OCI-LY3 (cell line): ENCODE results near the gene EPB41L4A.
"Not testable (repeated sequence)": the region's sequence is repeated elsewhere in the genome, so short reads cannot be mapped to it uniquely, and the experiment has no call there.

Experiments
- H2AFZ ChIP-seq: fragments of 200-600, 300-600 bp; shearing (Covaris generic); 2 replicates; pipeline ENCODE4 v1.6.0; 2014; ENCODE audit warnings: antibody characterized with exemption, low read depth, low read length
- H3K27ac ChIP-seq: fragments of 200-600, 300-600 bp; sonication (generic); 2 replicates; pipeline ENCODE4 v1.5.1; 2014; ENCODE audit warnings: mild to moderate bottlenecking, low read length, moderate library complexity, mixed read lengths
- H3K27me3 ChIP-seq: fragments of 200-600, 300-600 bp; sonication (generic); 2 replicates; pipeline ENCODE4 v1.6.1; 2014; ENCODE audit warnings: low read depth, low read length, mixed read lengths
- H3K36me3 ChIP-seq: fragments of 200-600, 300-600 bp; sonication (generic); replicated peaks from 2 replicates; pipeline ENCODE3; 2014; ENCODE audit warnings: low read depth, low read length, mixed read lengths
- H3K4me1 ChIP-seq: fragments of 300-600, 200-600 bp; sonication (generic); 2 replicates; pipeline ENCODE4 v1.6.1; 2014; ENCODE audit warnings: low read length, mixed read lengths
- H3K4me2 ChIP-seq: fragments of 200-600, 300-600 bp; sonication (generic); 2 replicates; pipeline ENCODE4 v1.6.1; 2014; ENCODE audit warnings: low read length, mixed read lengths
- H3K4me3 ChIP-seq: fragments of 300-600, 200-600 bp; sonication (generic); 2 replicates; pipeline ENCODE4 v1.5.1; 2014; ENCODE audit warnings: antibody characterized with exemption, mild to moderate bottlenecking, low read length, moderate library complexity
- H3K79me2 ChIP-seq: fragments of 300-600, 200-600 bp; shearing (Covaris generic); 2 replicates; pipeline ENCODE4 v1.6.1; 2014; ENCODE audit warnings: mild to moderate bottlenecking, low read length, mixed read lengths
- H3K9ac ChIP-seq: fragments of 300-600, 200-600 bp; shearing (Covaris generic); 2 replicates; pipeline ENCODE4 v1.6.0; 2014; ENCODE audit warnings: mild to moderate bottlenecking, low read length, moderate library complexity
- H3K9me3 ChIP-seq: fragments of 200-600, 300-600 bp; shearing (Covaris generic); 2 replicates; pipeline ENCODE4 v1.6.1; 2014; ENCODE audit warnings: low read length, mixed read lengths; ENCODE audit not compliant: insufficient read depth
- H4K20me1 ChIP-seq: fragments of 200-600, 300-600 bp; sonication (generic); 2 replicates; pipeline ENCODE4 v1.6.1; 2016; ENCODE audit warnings: low read length, mixed read lengths; ENCODE audit not compliant: insufficient read depth
- EZH2phosphoT487 ChIP-seq: fragments of 200-600 bp; shearing (Covaris generic); IDR thresholded peaks from 2 replicates; pipeline ENCODE4 v1.6.1; 2018; ENCODE audit warnings: antibody characterized with exemption, mixed run types, low read depth
- TF ChIP-seq, protein P1 (sequence below): fragments of 200-600, 300-600 bp; sonication (generic); IDR thresholded peaks from 2 replicates; pipeline ENCODE4 v1.5.1; 2014; ENCODE audit warnings: antibody characterized with exemption, low read length, low read depth

EPB41L4A gene

GRCh38 chr5:112419164-112419985 is at the start of gene EPB41L4A:
Gene EPB41L4A, minus strand, starts transcription at chr5:112419277. Its CDS starts 238 bp downstream, at chr5:112419039.
- peak within 1 kb of the TSS; percentile 74 for H3K9ac ChIP-seq
- H3K27ac ChIP-seq, result no peak within 1 kb of the TSS
- peaks cover 5% of the 10 kb centered on the region for H3K27me3 ChIP-seq
- no peak for TF ChIP-seq EZH2phosphoT487
- TF ChIP-seq, protein P1, sequence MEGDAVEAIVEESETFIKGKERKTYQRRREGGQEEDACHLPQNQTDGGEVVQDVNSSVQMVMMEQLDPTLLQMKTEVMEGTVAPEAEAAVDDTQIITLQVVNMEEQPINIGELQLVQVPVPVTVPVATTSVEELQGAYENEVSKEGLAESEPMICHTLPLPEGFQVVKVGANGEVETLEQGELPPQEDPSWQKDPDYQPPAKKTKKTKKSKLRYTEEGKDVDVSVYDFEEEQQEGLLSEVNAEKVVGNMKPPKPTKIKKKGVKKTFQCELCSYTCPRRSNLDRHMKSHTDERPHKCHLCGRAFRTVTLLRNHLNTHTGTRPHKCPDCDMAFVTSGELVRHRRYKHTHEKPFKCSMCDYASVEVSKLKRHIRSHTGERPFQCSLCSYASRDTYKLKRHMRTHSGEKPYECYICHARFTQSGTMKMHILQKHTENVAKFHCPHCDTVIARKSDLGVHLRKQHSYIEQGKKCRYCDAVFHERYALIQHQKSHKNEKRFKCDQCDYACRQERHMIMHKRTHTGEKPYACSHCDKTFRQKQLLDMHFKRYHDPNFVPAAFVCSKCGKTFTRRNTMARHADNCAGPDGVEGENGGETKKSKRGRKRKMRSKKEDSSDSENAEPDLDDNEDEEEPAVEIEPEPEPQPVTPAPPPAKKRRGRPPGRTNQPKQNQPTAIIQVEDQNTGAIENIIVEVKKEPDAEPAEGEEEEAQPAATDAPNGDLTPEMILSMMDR, result no peak
- H3K79me2 ChIP-seq, result no peaks in the 10 kb centered on the region
- no peaks in the 10 kb centered on the region for H4K20me1 ChIP-seq
- H3K9me3 ChIP-seq, result no peaks in the 10 kb centered on the region
- no peaks in the 10 kb centered on the region for H3K4me1 ChIP-seq
- H3K4me3 ChIP-seq, result peak within 1 kb of the TSS; percentile 98
- H3K4me2 ChIP-seq, result peak within 1 kb of the TSS; percentile 78
- peak within 1 kb of the TSS; percentile 97 for H2AFZ ChIP-seq
- H3K36me3 ChIP-seq, result no peaks in the 10 kb centered on the region

DNA sequence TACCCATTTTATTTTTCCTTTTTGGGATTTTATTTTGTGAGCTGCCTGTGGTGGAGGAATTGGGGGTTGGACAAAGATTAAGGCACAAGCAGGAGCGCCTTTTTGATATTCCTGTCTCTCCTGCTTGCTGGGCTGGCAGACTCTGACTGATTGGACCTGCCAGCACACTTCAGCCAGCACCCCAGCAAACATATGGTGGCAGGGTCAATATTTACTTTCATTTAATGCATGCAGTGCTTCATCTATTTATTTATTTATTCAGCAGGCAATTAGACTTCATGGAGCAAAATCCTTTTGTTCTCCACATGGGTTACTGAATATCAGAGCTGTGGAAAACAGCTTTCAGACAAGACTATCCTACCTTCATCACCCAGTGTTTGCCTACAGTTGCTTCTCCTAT is 48.4 kb upstream of the EPB41L4A start:
- Histone ChIP-seq H3K79me2 (no peaks in the 10 kb centered on the region), H3K27me3 (no peaks in the 10 kb centered on the region), H4K20me1 (no peaks in the 10 kb centered on the region), H3K9ac (no peak overlapping the region), H3K4me3 (no peak overlapping the region), H3K27ac (no peak overlapping the region), H3K4me1 (no peaks in the 10 kb centered on the region), H3K4me2 (no peak overlapping the region), H3K36me3 (no peaks in the 10 kb centered on the region), H3K9me3 (no peaks in the 10 kb centered on the region), H2AFZ (no peak overlapping the region)
- TF ChIP-seq, protein P1, result no peak
- no peak for TF ChIP-seq EZH2phosphoT487

DNA sequence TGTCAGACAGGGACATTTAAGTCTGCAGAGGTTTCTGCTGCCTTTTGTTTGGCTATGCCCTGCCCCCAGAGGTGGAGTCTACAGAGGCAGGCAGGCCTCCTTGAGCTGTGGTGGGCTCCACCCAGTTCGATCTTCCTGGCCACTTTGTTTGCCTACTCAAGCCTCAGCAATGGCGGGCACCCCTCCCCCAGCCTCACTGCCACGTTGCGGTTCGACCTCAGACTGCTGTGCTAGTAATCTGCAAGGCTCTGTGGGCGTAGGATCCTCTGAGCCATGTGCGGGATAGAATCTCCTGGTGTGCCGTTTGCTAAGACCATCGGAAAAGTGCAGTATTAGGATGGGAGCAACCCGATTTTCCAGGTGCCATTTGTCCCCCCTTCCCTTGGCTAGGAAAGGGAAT is 47.2 kb upstream of the EPB41L4A start:
- H3K4me3 ChIP-seq, H3K9ac ChIP-seq, H3K27ac ChIP-seq, H3K36me3 ChIP-seq, H4K20me1 ChIP-seq, H3K4me1 ChIP-seq, H3K4me2 ChIP-seq, H3K27me3 ChIP-seq, H3K9me3 ChIP-seq, H3K79me2 ChIP-seq, H2AFZ ChIP-seq: not testable (repeated sequence)

DNA sequence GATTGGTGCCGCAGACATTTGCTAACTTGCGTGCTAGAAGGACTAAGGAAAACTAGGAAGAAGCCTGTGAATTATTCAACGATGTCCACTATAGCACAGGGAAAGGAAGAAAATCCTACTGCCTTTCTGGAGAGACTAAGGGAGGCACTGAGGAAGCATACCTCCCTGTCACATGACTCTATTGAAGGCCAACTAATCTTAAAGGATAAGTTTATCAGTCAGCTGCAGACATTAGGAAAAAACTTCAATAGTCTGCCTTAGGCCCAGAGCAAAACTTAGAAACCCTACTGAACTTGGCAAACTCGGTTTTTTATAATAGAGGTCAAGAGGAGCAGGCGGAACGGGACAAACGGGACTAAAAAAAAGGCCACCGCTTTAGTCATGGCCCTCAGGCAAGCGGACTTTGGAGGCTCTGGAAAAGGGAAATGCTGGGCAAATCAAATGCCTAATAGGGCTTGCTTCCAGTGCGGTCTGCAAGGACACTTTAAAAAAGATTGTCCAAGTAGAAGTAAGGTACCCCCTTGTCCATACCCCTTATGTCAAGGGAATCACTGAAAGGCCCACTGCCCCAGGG is 28.2 kb upstream of the EPB41L4A start:
- not testable (repeated sequence) for H3K27me3 ChIP-seq, H2AFZ ChIP-seq, H3K79me2 ChIP-seq, H4K20me1 ChIP-seq, H3K9me3 ChIP-seq, H3K27ac ChIP-seq, H3K36me3 ChIP-seq, H3K4me2 ChIP-seq, H3K4me3 ChIP-seq, H3K9ac ChIP-seq
- peaks cover 16% of the 10 kb centered on the region for H3K4me1 ChIP-seq

- no peaks in the 10 kb centered on the region for H4K20me1 ChIP-seq
- no peak overlapping the region for H3K27ac ChIP-seq
- no peaks in the 10 kb centered on the region for H3K9me3 ChIP-seq
- no peaks in the 10 kb centered on the region for H3K79me2 ChIP-seq
- H3K36me3 ChIP-seq, result no peaks in the 10 kb centered on the region
- H3K4me2 ChIP-seq, result no peak overlapping the region
- peaks cover 16% of the 10 kb centered on the region for H3K4me1 ChIP-seq
- H3K27me3 ChIP-seq, result no peaks in the 10 kb centered on the region
- no peak overlapping the region for H3K4me3 ChIP-seq
- H3K9ac ChIP-seq, result no peak overlapping the region
- H2AFZ ChIP-seq, result no peak overlapping the region
- TF ChIP-seq EZH2phosphoT487, result no peak
- TF ChIP-seq, protein P1, result no peak
Observed at GRCh38 chr5:112445626-112446350, 26.7 kb upstream of the EPB41L4A start.

DNA sequence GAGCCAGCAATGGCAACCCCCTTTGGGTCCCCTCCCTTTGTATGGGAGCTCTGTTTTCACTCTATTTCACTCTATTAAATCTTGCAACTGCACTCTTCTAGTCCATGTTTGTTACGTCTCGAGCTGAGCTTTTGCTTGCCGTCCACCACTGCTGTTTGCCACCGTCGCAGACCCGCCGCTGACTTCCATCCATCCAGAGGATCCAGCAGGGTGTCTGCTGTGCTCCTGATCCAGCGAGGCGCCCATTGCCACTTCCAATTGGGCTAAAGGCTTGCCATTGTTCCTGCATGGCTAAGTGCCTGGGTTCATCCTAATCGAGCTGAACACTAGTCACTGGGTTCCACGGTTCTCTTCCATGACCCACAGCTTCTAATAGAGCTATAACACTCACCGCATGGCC is 24.9 kb upstream of the EPB41L4A start:
- not testable (repeated sequence) for H4K20me1 ChIP-seq, H3K27me3 ChIP-seq, H3K9ac ChIP-seq, H3K9me3 ChIP-seq, H3K36me3 ChIP-seq, H3K4me3 ChIP-seq, H3K27ac ChIP-seq, H2AFZ ChIP-seq, H3K79me2 ChIP-seq
- Histone ChIP-seq H3K4me2 (peak overlapping the region; percentile 54), H3K4me1 (peaks cover 16% of the 10 kb centered on the region)
